Testis (tissue), 2 donors: Measurements from ENCODE around the gene DUSP28.

Source experiments
- POLR2A ChIP-seq: fragments of 450-650 bp; IDR thresholded peaks from one replicate; pipeline ENCODE4 v1.6.1; 2017; ENCODE audit warnings: antibody characterized with exemption, mild to moderate bottlenecking, moderate library complexity
- TF ChIP-seq, protein P1 (sequence below), 3 experiments: fragments of 450-650 bp in 2 of 3; fragments of 200-600 bp in 1 of 3; sonication (generic) in 1 of 3; IDR thresholded peaks; one replicate each; pipeline ENCODE4 v1.5.1; 2016 to 2019; ENCODE audit warnings: antibody characterized with exemption in 3 of 3, mild to moderate bottlenecking in 2 of 3, moderate library complexity in 1 of 3

DNA sequence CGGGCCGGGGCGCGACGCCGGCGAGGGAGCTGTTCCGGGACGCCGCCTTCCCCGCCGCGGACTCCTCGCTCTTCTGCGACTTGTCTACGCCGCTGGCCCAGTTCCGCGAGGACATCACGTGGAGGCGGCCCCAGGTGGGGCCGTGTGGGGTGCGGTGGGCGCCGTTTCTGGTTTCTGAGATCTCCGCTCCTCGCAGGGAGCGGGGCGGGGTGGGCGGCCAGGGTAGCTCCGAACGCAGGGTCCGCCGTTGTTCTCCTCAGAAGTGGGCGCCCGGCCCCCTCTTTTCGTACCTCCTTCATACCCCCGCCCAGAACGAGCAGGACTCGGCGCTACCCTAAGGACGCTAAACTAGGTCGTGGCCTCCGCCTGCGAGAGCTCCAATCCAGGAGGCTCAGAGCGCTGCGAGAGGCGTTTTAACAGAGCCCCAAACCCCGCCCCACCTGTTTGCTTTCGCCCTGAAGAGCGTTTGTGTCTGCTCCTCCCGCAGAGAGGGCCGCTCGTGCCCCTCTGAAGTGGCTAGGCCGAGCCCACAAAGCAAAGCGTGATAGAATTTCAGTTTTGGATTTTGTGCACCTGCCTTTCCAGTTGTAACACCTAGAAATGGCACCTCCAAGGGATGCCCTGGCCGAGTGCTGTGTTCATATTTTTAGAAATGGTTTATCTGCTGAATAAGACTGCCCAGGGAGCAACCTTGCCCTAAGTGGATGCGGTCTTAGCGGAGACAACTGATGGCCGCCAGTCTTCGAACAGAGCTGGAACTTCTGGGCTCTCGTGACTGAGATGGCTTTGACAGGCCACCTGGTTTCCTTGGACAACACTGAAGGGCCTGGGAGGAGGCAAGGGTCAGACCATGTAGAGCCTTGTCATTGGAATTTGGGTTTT lies 27.0 kb downstream of the DUSP28 start:
- TF ChIP-seq, protein P1, sequence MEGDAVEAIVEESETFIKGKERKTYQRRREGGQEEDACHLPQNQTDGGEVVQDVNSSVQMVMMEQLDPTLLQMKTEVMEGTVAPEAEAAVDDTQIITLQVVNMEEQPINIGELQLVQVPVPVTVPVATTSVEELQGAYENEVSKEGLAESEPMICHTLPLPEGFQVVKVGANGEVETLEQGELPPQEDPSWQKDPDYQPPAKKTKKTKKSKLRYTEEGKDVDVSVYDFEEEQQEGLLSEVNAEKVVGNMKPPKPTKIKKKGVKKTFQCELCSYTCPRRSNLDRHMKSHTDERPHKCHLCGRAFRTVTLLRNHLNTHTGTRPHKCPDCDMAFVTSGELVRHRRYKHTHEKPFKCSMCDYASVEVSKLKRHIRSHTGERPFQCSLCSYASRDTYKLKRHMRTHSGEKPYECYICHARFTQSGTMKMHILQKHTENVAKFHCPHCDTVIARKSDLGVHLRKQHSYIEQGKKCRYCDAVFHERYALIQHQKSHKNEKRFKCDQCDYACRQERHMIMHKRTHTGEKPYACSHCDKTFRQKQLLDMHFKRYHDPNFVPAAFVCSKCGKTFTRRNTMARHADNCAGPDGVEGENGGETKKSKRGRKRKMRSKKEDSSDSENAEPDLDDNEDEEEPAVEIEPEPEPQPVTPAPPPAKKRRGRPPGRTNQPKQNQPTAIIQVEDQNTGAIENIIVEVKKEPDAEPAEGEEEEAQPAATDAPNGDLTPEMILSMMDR (IDR thresholded peaks at IDR 0.05) = no peak
- no peak for TF ChIP-seq POLR2A
